NCI-H2107 (cell line): ENCODE measurements around the gene GEMIN7.

Experiments used
- DNase-seq: peaks from one replicate; lab custom pipeline; 2025; lab: John Stamatoyannopoulos, UW

GEMIN7 gene

DNA sequence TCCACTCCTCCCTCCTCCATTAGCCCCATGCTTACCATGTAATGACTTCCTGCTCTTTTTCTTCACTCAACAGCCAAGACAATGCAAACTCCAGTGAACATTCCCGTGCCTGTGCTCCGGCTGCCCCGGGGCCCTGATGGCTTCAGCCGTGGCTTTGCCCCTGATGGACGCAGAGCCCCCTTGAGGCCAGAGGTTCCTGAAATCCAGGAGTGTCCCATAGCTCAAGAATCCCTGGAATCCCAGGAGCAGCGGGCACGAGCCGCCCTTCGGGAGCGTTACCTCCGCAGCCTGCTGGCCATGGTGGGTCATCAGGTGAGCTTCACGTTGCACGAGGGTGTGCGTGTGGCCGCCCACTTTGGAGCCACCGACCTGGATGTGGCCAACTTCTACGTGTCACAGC is 11.0 kb downstream of the GEMIN7 start:
- no peak for DNase-seq

- no peak for DNase-seq
These were observed 11.5 kb downstream of the GEMIN7 start for GRCh38 chr19:45090606-45091005.

GRCh38 chr19:45091031-45091923 is 12.2 kb downstream of the GEMIN7 start:
- DNase-seq: peak; percentile 98

DNA sequence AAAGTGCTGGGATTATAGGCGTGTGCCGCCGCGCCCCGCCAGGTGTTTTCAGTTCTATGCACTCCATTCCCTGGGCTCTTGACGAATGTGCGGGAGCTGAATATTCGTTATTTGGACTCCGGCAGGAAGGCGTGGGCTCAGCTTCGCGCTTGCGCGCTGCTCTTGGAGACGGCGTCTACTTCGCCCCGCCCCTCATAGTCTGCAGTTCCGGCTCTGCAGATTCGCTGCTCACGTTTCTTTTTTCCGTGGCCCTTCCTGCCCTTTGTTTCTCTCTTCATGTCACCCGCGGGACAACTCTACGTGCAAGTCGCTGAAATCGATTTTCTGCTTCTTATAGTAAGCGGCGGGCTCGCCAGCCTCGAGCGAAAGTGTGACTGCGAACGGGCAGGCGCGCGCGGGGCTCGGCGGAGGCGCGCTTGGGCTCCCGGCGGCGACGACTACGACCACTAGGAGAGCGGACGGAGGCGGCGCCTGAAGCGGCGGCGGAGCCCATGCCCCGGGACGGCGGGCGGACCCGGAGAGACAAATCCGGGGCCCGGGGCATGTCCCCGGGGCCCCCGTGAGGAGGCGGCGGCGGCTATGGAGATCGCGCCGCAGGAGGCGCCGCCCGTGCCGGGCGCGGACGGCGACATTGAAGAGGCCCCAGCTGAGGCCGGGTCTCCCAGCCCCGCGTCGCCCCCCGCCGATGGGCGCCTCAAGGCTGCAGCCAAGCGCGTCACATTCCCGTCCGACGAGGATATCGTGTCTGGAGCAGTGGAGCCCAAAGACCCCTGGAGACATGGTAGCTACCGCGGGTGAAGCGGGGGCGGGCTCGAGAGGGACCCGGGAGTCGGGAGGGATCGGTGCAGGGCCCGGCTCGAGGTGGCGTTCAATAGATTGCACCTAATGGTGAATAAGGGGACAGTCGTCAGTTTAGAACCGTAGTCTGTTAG is 14.0 kb downstream of the GEMIN7 start, which contains the start of gene PPP1R37:
PPP1R37 (plus strand) TSS at position 433 of the 932 bp plus-strand sequence; CDS start at position 580, 147 bp downstream.
- DNase-seq: peak; percentile 92

DNA sequence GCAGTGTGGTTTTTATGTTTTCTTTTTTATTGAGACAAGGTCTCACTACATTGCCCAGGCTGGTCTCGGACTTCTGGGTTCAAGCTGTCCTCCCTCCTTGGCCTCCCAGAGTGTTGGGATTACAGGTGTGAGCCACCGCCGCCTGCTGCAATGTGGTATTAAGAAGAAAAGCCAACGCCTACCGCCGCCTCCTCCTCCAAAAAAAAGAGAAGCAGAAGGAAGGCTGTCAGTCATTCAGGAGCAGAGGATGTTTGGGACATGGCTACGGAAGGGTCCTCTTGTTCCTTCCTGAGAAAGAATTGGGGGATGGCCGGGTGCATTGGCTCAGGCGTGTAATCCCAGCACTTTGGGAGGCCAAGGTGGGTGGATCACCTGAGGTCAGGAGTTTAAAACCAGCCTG is 15.1 kb downstream of the GEMIN7 start:
- DNase-seq: no peak

DNA sequence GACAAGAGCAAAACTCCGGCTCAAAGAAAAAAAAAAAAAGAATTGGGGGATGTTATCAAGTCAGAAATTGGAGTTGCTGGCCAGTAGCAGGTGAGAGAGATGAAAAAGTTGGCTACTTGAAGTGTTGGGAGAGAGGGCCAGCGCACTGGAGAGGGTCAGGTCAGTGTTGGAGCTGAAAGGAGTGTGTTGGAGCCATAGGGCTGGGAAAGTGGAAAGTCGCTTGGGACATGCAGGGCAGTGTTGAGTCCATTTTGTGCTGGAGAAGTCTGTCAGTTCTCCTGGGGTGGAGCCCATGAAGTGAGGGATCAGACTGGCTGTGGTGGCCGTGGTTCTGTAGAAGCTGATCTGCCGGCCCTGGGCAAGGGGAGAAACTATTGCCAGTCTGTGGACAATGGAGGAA is 15.6 kb downstream of the GEMIN7 start:
- DNase-seq: no peak

DNA sequence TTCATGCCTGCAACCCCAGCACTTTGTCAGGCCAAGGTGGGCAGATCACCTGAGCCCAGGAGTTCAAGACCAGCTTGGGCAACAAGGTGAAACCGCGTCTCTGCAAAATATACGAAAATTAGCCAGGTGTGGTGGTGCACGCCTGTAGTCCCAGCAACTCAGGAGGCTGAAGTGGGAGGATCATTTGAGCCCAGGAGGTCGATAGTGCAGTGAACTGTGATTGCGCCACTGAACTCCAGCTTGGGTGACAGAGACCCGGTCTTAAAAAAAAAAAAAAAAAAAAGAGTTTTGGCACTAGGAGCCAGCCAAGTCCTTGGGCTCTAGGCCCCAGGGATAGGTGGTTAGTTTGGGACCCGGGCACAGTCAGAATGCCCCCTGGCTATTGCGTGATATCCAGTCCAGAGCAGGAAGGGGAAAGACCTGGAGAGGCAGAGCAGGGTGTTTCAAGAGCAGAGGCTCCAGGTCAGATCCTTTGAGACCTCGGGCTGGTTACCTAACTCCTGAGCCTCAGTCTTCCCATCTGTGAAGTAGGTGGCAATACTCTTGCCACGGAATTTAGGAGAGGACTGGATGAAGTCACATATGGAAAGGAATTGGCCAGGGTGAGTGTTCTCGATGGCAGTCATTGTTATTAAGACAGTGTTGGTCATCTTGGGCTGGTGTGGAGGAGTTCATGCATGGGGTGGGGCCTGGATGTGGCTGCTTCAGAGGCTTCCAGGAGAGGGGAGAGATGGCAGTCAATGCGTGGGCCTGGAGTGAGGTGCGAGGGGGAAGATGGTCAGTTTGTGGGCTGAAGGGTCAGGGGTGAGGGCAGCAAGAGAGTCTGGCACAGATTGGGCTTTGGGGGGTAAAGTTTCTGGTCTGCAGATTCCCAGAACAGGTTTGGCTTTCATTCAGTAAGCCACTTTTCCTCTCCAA is 16.7 kb downstream of the GEMIN7 start:
- no peak for DNase-seq

DNA sequence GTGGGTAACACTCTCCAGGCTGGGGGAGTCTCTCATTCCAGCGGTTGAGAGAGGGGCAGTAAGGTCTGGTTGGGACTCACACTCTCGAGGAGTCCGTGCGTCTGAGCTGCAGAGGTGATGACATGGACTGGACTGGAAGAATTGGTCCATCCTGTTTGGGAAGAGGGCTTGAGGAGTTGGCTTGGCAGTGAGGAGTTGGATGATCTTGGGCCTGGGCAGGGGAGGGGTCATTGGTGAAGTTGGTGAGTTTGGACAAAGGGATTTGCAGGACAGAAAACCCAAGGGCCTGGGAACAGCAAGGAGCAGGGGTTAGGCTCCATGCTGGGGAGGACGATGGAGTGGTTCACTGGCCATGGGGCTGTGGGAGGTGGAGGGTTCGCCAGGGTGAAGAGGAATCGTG is 17.6 kb downstream of the GEMIN7 start:
- no peak for DNase-seq

GRCh38 chr19:45097450-45097775 is 18.4 kb downstream of the GEMIN7 start:
- DNase-seq: no peak

DNA sequence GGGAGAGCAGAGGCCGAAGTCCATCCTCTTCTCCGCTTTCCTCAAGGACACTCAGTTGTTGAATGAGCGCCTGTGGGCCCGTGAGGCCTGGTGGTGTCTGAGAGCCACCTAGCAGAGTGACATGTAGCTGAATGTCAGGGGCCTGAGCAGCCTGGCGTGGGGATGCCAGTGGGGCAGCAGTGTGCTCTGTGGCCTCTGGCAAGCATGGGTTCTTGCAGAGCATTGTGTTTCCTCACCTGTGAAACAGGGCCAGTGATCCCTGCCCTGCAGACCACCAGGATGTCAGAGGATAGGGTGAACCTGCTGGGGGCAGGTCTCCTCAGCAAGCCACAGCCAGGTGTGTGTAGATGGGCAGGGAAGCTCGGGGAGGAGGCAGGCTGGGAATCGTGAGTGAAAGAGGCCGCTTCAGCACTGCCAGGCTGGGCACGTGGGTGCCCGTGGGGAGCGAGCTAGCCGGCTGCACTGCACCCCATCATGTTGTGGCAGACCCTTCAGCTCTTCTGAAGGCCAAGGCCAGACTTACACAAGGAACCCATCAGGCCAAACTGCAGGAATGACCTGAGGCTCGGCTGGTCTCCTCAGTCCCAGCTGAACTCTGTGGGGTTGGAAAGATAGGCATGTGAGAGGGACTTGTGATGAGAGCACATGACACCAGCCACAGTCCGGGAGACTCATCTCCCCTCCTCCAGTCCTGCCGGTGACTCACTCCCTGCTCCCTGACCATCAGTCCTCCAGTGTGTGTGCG is 18.9 kb downstream of the GEMIN7 start:
- no peak for DNase-seq

DNA sequence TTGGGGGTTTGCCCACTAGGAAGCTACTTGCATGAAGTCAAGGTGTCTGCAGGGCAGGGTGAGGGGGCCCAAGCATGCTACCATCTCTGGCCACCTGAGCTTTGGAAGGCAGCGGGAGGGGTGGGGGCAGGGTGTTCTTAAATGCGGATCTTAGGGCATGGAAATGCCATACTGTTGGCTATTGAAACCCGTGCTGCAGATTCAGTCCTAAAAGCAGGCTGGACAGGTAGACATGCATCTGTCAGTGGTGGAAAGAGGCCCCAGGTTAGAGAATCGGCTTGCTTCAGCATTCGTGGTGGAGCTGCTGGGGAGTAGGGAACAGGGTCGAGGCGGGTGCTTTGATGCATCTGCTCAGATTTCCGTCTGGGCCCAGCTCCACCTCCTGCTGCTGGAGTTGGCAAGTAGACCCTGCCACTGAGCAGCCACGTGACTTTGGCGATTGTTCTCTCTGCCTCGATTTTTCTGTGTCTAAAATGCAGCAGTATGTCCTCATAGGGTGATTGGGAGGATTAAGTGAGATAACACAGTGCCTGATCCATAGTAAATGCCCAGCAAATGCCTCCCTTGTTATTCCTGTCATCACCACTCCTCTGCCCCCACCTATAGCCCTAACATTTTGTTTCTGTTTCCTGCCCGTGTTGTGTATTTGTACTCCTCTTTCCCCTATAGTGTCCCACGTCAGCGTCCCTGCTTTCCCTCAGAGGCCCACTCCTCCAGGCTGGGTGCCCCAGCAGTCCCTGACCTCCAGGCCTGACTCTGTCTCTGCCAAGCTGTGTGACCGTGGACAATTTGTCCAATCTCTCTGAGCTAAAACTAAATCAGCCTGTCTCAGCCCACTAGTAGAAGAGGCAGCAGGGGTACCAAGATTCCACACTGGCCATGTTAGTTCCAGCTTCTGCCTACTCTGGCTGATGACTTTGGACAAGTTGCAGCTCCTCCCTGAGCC is 19.7 kb downstream of the GEMIN7 start:
- DNase-seq: peak; percentile 49

GRCh38 chr19:45099467-45100191 is 20.6 kb downstream of the GEMIN7 start:
- DNase-seq: no peak

- DNase-seq: no peak
These were observed 21.1 kb downstream of the GEMIN7 start for GRCh38 chr19:45100201-45100600.

GRCh38 chr19:45100846-45101252 is 21.8 kb downstream of the GEMIN7 start:
- DNase-seq: no peak

DNA sequence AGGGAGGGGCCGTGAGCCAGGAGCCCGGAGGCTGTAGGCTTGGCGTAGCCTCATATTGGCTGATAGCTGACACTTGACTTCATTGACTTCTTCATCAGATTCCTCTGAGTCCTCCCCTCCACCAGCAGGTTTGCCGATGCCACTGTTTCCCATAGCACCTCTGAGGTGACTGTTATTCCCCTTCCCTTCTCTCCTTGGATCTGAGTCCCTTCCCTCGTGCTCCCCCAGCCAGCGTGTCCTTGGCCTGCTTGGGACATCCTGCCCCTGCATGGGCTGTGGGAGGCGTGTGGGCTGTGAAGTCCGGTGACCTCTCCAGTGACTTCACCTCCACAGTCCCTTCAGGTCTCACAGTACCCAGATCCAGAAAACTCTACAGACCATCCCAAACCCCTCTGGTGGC is 22.7 kb downstream of the GEMIN7 start:
- DNase-seq: no peak

GRCh38 chr19:45102481-45102880 is 23.4 kb downstream of the GEMIN7 start:
- DNase-seq: no peak

DNA sequence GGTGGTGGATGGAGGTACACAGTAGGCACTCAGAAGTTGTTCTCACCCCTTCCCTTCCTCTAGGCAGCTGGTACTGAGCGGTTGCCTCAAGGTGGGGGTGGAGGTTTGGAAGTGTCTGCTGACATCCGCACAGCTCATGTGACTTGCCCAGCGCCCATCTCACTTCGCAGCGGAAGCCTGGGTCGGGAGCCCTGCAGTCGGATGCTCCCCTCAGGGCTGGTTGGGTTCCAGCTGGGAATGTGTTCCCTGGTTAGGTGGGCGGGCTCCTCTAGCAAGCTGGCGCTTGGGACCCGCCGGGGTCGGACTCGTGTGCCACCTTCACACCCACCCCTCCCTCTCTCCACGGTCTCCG is 24.1 kb downstream of the GEMIN7 start:
- DNase-seq: no peak

DNA sequence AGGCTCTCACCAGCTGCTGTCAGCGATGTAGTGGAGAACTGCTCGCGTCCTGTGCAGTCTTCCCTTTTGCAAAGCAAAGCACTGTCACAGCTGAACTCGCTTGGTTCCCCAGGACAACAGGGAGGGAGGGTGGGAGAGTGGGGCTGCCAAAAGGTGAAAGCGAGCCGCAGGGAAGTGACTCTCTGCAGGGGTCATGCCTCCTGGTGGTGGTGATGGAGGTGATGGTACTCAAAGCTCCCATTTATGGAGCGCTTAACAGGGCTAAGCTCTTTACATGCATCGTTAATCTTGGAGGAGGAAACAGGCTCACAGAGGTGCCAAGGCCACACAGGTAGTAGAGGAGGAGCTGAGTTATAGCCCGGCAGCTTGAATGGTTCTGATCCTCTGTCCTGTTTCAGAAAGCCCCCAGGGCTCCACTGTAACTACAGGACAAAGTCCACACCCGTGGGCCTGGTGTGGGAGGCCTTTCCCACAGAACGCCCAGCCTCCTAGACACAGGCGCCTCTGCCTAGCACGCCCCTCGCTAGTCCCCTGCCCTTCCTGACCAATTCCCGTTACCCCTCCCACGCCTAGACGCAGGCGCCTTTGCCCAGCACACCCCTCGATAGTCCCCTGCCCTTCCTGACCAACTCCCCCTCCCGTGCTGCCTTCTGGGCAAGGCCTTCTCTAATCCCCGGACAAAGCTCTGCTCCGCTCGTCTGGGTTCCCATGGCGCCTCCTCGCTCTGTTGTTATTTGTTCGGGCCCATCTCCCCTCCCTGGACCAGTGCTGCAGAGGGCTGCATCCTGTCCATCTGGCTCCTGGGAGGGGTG is 24.7 kb downstream of the GEMIN7 start:
- DNase-seq: peak; percentile 68
